ENCODE results near the gene HTRA2. TPM values are rescaled to one million over a fixed set of nuclear protein-coding genes. Genes with fewer than 3 reads are reported as not detected.

The HTRA2 gene
- total and polyA plus RNA-seq, 9 of the 15 experiments (the other 6 are each of a cell fraction or from before 2014, with no cell fraction given), result 54.2 to 71.2 (median 65.8) TPM

- TF ChIP-seq ZBTB9 (CRISPR knock-in tag; IDR thresholded peaks at IDR 0.05) (0 out of 2 replicates have a peak, but pooled peaks have one; percentile 39), NR4A1 (CRISPR knock-in tag; IDR thresholded peaks at IDR 0.05) (no peak), NR4A1 (tag; IDR thresholded peaks at IDR 0.05) (0 out of 2 replicates have a peak, but pooled peaks have one; percentile 32), SMARCE1 (IDR thresholded peaks at IDR 0.05) (no peak), BCOR (IDR thresholded peaks at IDR 0.05) (no peak), NEUROD1 (IDR thresholded peaks at IDR 0.05; ENCODE audit: borderline replicate concordance, low read depth, low read length, partially characterized antibody) (peak; percentile 16), ZNF76 (CRISPR knock-in tag; IDR thresholded peaks at IDR 0.05; ENCODE audit: borderline replicate concordance) (0 out of 2 replicates have a peak, but pooled peaks have one; percentile 50), AFF4 (CRISPR knock-in tag; IDR thresholded peaks at IDR 0.05) (0 out of 2 replicates have a peak, but pooled peaks have one; percentile 32), CXXC5 (CRISPR knock-in tag; IDR thresholded peaks at IDR 0.05) (peak; percentile 91), SMAD2 (IDR thresholded peaks at IDR 0.05; ENCODE audit: low read depth, low read length) (no peak), E2F6 (IDR thresholded peaks at IDR 0.05; ENCODE audit: borderline replicate concordance in 1 of 2, extremely low read depth in 1 of 2, insufficient read depth in 1 of 2, insufficient read length in 1 of 2, low read depth in 1 of 2, low read length in 1 of 2, poor library complexity in 1 of 2, severe bottlenecking in 1 of 2) (peak; percentile 86 to 98), TBP (optimal IDR thresholded peaks at IDR 0.05; ENCODE audit: low read depth, low read length) (peak; percentile 56), SOX6 (IDR thresholded peaks at IDR 0.05) (peak; percentile 29; the same call in 1 of the 2 replicates), KDM4B (IDR thresholded peaks at IDR 0.05; ENCODE audit: borderline replicate concordance in 2 of 2, low read depth in 1 of 2) (0 out of 4 replicates have a peak, but pooled peaks of 1 of the 2 experiments have one; percentile 16), MTA3 (IDR thresholded peaks at IDR 0.05; ENCODE audit: borderline replicate concordance) (peak; percentile 26; the same call in 1 of the 2 replicates), MAZ (CRISPR knock-in tag; conservative IDR thresholded peaks at IDR 0.05 in 1 of 2, IDR thresholded peaks at IDR 0.05 in 1 of 2) (peak; percentile 32 to 68; a peak in 3 of 4 replicates), SMAD4 (CRISPR knock-in tag; conservative IDR thresholded peaks at IDR 0.05) (peak; percentile 78), PHF8 (IDR thresholded peaks at IDR 0.05; ENCODE audit: borderline replicate concordance, low read length) (peak; percentile 71; the same call in 1 of the 2 replicates), POLR2G (IDR thresholded peaks at IDR 0.05; ENCODE audit: low read depth, low read length) (peak; percentile 94), CBX3 (IDR thresholded peaks at IDR 0.05; ENCODE audit: borderline replicate concordance in 1 of 2, low read length in 2 of 2) (peak in 1 of 2 experiments; percentile 35; a peak in 1 of 3 replicates)
These were observed 19.4 kb downstream of the HTRA2 start (continued) for GRCh38 chr2:74548900-74549826.

Data from K562 (cell line).